Panc1 (cell line): ENCODE results near the gene ALDOA.
A peak's percentile ranks its signal among the peaks of the same experiment; 100 is the strongest.

ENCODE experiments used
- POLR2AphosphoS5 ChIP-seq: IDR thresholded peaks from 2 replicates; pipeline ENCODE4 v1.6.1; 2012; ENCODE audit warnings: mild to moderate bottlenecking, low read depth, low read length, moderate library complexity
- SIN3A ChIP-seq: IDR thresholded peaks from 2 replicates; pipeline ENCODE4 v1.6.1; 2012; ENCODE audit warnings: low read depth, mild to moderate bottlenecking, low read length, moderate library complexity, borderline replicate concordance; ENCODE audit not compliant: insufficient read depth
- TF ChIP-seq, protein P1 (sequence below): fragments of 450-650 bp; IDR thresholded peaks from 2 replicates; pipeline ENCODE4 v1.5.1; 2017; ENCODE audit warnings: mild to moderate bottlenecking
- TF ChIP-seq, protein P2 (sequence below), 2 experiments: IDR thresholded peaks; 2 replicates each; pipeline ENCODE4 v1.6.1; 2011 to 2012; ENCODE audit warnings: low read depth in 2 of 2, control low read depth in 1 of 2, low read length in 1 of 2, mild to moderate bottlenecking in 1 of 2, moderate library complexity in 1 of 2; ENCODE audit not compliant: insufficient read depth in 1 of 2

DNA sequence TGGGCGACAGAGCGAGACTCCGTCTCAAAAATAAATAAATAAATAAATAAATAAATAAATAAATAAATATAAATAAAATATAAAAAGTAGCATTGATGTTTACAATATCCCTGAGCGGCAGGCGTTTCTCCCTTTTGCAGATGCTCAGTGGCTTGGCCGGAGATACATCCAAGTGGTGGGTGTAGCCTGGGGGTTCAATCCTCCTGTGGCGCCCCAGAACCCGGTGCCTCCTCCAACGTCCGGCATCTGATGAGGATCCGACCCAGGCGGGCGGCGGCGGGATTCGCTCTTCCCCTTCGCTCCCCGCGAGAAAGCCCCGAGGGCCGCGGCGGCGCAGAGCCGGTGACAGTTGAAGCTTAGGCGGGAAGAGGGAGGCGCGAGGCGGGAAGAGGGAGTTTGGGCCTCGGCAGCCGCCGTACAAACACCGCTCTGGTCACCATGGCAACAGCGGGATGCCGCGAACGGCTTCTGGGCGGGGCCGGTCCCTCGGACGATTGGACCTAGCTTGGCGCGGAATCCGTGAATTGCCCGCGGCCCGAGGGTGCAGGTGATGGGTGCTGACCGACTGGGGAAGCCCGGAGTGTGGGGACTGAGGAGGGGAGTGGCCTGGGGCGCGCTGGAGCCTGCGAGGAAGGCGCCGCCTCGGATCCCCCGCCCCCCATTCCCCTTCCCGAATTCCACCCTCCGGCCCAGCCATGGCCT, 12.7 kb upstream of the ALDOA start:
- TF ChIP-seq, protein P1, sequence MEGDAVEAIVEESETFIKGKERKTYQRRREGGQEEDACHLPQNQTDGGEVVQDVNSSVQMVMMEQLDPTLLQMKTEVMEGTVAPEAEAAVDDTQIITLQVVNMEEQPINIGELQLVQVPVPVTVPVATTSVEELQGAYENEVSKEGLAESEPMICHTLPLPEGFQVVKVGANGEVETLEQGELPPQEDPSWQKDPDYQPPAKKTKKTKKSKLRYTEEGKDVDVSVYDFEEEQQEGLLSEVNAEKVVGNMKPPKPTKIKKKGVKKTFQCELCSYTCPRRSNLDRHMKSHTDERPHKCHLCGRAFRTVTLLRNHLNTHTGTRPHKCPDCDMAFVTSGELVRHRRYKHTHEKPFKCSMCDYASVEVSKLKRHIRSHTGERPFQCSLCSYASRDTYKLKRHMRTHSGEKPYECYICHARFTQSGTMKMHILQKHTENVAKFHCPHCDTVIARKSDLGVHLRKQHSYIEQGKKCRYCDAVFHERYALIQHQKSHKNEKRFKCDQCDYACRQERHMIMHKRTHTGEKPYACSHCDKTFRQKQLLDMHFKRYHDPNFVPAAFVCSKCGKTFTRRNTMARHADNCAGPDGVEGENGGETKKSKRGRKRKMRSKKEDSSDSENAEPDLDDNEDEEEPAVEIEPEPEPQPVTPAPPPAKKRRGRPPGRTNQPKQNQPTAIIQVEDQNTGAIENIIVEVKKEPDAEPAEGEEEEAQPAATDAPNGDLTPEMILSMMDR, result no peak
- TF ChIP-seq POLR2AphosphoS5, result peak; percentile 71
- TF ChIP-seq, protein P2, sequence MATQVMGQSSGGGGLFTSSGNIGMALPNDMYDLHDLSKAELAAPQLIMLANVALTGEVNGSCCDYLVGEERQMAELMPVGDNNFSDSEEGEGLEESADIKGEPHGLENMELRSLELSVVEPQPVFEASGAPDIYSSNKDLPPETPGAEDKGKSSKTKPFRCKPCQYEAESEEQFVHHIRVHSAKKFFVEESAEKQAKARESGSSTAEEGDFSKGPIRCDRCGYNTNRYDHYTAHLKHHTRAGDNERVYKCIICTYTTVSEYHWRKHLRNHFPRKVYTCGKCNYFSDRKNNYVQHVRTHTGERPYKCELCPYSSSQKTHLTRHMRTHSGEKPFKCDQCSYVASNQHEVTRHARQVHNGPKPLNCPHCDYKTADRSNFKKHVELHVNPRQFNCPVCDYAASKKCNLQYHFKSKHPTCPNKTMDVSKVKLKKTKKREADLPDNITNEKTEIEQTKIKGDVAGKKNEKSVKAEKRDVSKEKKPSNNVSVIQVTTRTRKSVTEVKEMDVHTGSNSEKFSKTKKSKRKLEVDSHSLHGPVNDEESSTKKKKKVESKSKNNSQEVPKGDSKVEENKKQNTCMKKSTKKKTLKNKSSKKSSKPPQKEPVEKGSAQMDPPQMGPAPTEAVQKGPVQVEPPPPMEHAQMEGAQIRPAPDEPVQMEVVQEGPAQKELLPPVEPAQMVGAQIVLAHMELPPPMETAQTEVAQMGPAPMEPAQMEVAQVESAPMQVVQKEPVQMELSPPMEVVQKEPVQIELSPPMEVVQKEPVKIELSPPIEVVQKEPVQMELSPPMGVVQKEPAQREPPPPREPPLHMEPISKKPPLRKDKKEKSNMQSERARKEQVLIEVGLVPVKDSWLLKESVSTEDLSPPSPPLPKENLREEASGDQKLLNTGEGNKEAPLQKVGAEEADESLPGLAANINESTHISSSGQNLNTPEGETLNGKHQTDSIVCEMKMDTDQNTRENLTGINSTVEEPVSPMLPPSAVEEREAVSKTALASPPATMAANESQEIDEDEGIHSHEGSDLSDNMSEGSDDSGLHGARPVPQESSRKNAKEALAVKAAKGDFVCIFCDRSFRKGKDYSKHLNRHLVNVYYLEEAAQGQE (IDR thresholded peaks at IDR 0.05; ENCODE audit: insufficient read depth in 1 of 2, low read depth in 2 of 2, low read length in 1 of 2), result peak in 1 of 2 experiments; percentile 55; a peak in 1 of 4 replicates
- peak; percentile 99; the same call in 1 of the 2 replicates for TF ChIP-seq SIN3A
